ENCODE measurements around the gene DYNLRB1. TPM values are rescaled to one million over a fixed set of nuclear protein-coding genes. Genes with fewer than 3 reads are reported as not detected.

Gene DYNLRB1
- polyA plus RNA-seq, 3 donors = 139 to 166 (median 148) TPM

DNA sequence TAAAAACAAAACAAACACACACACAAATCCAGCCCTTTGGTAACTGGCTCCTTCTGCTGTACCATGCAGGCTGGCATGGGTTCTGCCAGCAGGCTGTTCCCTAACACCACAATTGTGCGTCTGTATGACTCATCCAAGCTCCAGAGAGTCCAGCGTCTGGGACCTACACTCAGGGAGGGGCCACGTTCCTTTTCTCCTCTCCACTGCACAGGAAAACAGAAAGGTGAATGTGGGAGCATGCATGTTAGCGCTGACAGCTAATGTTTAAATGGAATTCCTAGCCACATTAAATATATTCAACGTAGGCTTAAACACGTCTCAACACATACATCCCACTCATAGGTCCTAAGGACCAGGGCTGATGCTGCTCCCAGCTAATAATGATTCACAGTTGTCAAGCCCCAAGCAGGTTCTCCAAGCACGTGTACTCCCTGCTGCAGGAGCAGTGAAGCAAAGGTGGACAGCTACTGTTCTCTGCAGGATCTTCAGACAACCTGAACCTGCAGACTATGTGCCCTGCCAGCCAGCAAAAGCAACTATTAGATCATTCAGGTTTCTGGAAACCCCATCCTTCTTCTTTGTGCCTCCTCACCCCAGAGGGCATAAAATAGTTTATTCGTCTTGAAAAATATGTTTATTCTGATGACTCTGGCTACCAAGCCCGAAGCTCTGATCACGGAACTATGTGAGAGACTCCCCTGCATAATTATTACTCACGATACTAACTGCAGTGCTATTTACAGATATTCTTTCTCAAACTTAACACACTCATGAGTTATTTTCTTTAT, 63.2 kb downstream of the DYNLRB1 start:
- TF ChIP-seq, protein P1, sequence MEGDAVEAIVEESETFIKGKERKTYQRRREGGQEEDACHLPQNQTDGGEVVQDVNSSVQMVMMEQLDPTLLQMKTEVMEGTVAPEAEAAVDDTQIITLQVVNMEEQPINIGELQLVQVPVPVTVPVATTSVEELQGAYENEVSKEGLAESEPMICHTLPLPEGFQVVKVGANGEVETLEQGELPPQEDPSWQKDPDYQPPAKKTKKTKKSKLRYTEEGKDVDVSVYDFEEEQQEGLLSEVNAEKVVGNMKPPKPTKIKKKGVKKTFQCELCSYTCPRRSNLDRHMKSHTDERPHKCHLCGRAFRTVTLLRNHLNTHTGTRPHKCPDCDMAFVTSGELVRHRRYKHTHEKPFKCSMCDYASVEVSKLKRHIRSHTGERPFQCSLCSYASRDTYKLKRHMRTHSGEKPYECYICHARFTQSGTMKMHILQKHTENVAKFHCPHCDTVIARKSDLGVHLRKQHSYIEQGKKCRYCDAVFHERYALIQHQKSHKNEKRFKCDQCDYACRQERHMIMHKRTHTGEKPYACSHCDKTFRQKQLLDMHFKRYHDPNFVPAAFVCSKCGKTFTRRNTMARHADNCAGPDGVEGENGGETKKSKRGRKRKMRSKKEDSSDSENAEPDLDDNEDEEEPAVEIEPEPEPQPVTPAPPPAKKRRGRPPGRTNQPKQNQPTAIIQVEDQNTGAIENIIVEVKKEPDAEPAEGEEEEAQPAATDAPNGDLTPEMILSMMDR (IDR thresholded peaks at IDR 0.05) = no peak
- DNase-seq = peak in 1 of 3 donors; percentile 49
- H3K36me3 Mint-ChIP-seq = peaks cover 16 to 28% of the 10 kb centered on the region in 2 donors
- Histone ChIP-seq H3K27ac (ENCODE audit: low read depth in 1 of 2, low read length in 2 of 2) (no peak overlapping the region), H3K4me3 (replicated peaks in 1 of 3; ENCODE audit: low read depth in 2 of 3, low read length in 3 of 3) (no peak overlapping the region), H3K79me2 (ENCODE audit: insufficient read depth, low read length) (no peaks in the 10 kb centered on the region), H4K20me1 (ENCODE audit: insufficient read depth, low read length) (no peaks in the 10 kb centered on the region), H3K4me1 (ENCODE audit: control insufficient read depth in 1 of 2, insufficient read depth in 2 of 2, low read length in 2 of 2) (peaks cover 10 to 12% of the 10 kb centered on the region in 2 donors), H2AFZ (ENCODE audit: insufficient read depth, low read depth, low read length, poor library complexity, severe bottlenecking) (no peak overlapping the region), H3K4me2 (replicated peaks; ENCODE audit: extremely low read depth, low read length, poor library complexity, severe bottlenecking) (no peak overlapping the region), H3K9ac (ENCODE audit: insufficient read depth, low read length, poor library complexity, severe bottlenecking) (no peak overlapping the region), H3K36me3 (replicated peaks in 1 of 2; ENCODE audit: control insufficient read depth in 1 of 2, insufficient read depth in 2 of 2, low read length in 2 of 2) (peaks cover 10 to 33% of the 10 kb centered on the region in 2 donors), H3K27me3 (ENCODE audit: control insufficient read depth in 2 of 2, insufficient read depth in 2 of 2, low read length in 2 of 2) (no peaks in the 10 kb centered on the region), H3K9me3 (replicated peaks in 1 of 2; ENCODE audit: control insufficient read depth in 1 of 2, insufficient read depth in 1 of 2, low read length in 2 of 2) (no peaks in the 10 kb centered on the region)
- H3K9me3 Mint-ChIP-seq = no peaks in the 10 kb centered on the region
- intact Hi-C loops (cut with micrococcal nuclease) = no loop called here
- H3K4me3 Mint-ChIP-seq = no peak overlapping the region
- H3K4me1 Mint-ChIP-seq = peaks cover 17% of the 10 kb centered on the region
- 94% methylated on average over 5 of the region's 11 CpGs for WGBS (ENCODE audit: insufficient coverage)
- no peaks in the 10 kb centered on the region for H3K27me3 Mint-ChIP-seq (ENCODE audit: low read depth in 3 of 3)
- H3K27ac Mint-ChIP-seq = peak overlapping the region in 3 of 7 donors; percentile 42 to 61 (median 51)

DNA sequence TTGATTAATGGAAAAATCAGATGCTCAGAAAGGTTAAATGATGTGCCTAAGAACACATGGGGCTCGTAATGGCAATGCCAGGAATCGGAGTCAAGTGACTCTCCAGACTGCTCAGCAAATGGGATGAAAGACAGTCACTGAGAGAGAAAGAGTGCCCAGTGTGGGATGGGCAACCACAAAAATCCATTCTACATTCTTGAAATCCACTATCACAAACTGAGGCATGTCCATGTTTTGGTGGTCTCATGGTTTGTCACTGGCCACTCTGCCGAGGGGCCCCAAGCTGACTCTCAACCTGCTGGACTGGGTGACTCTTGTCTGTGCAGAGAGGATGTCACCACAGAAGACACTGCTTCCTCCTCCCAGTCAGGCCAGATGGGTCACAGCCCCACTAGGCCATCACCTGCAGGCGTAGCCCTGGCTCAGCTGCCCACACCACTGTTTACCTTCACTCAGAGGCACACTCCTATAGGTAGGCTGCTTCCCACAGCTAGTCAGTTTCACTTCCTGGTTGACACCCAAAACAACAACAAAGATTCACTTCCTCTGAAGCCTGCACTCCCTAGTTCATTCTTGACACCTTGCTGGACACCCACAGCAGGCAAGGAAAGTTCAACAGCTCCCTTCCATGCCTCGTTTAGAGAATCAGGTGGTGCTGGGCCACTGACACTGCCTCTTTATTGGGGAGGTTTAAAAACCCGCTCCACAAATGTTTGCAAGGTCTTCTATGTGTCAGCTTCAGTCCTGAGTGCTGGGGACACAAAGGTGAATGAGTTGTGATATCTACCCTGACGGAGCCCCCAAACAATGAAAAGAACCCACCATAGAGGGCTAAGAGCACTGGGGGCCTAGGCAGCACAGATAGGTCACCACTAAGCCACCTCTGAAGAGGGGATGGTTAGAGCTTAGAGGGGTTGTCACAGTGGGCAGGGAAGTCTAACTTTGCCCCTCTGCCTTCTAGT, 64.0 kb downstream of the DYNLRB1 start:
- WGBS (ENCODE audit: insufficient coverage) = 81% methylated on average over 2 of the region's 7 CpGs
- Histone ChIP-seq H3K27me3 (ENCODE audit: control insufficient read depth in 2 of 2, insufficient read depth in 2 of 2, low read length in 2 of 2) (no peaks in the 10 kb centered on the region), H3K4me2 (replicated peaks; ENCODE audit: extremely low read depth, low read length, poor library complexity, severe bottlenecking) (no peak overlapping the region), H3K4me3 (replicated peaks in 1 of 3; ENCODE audit: low read depth in 2 of 3, low read length in 3 of 3) (no peak overlapping the region), H3K9ac (ENCODE audit: insufficient read depth, low read length, poor library complexity, severe bottlenecking) (no peak overlapping the region), H3K9me3 (replicated peaks in 1 of 2; ENCODE audit: control insufficient read depth in 1 of 2, insufficient read depth in 1 of 2, low read length in 2 of 2) (no peaks in the 10 kb centered on the region), H4K20me1 (ENCODE audit: insufficient read depth, low read length) (no peaks in the 10 kb centered on the region), H3K4me1 (ENCODE audit: control insufficient read depth in 1 of 2, insufficient read depth in 2 of 2, low read length in 2 of 2) (peaks cover 10 to 12% of the 10 kb centered on the region in 2 donors), H3K79me2 (ENCODE audit: insufficient read depth, low read length) (no peaks in the 10 kb centered on the region), H3K36me3 (replicated peaks in 1 of 2; ENCODE audit: control insufficient read depth in 1 of 2, insufficient read depth in 2 of 2, low read length in 2 of 2) (peaks cover 9 to 31% of the 10 kb centered on the region in 2 donors), H3K27ac (ENCODE audit: low read depth in 1 of 2, low read length in 2 of 2) (peak overlapping the region in 1 of 2 donors; percentile 56), H2AFZ (ENCODE audit: insufficient read depth, low read depth, low read length, poor library complexity, severe bottlenecking) (no peak overlapping the region)
- intact Hi-C loops (cut with micrococcal nuclease) = no loop called here
- peak; percentile 25 to 58 (median 41) for DNase-seq
- Mint-ChIP-seq H3K27ac (peak overlapping the region in 5 of 7 donors; percentile 42 to 65 (median 51)), H3K4me3 (no peak overlapping the region), H3K9me3 (no peaks in the 10 kb centered on the region), H3K27me3 (ENCODE audit: low read depth in 3 of 3) (peaks cover 0 to 2% (median 0%) of the 10 kb centered on the region in 3 donors), H3K36me3 (peaks cover 14 to 27% of the 10 kb centered on the region in 2 donors), H3K4me1 (peaks cover 17% of the 10 kb centered on the region)
- TF ChIP-seq, protein P1 (IDR thresholded peaks at IDR 0.05) = no peak
